ENCODE measurements around the gene SLIT1.
"Not testable (repeated sequence)": the region's sequence is repeated elsewhere in the genome, so short reads cannot be mapped to it uniquely, and the experiment has no call there.

Gene SLIT1

DNA sequence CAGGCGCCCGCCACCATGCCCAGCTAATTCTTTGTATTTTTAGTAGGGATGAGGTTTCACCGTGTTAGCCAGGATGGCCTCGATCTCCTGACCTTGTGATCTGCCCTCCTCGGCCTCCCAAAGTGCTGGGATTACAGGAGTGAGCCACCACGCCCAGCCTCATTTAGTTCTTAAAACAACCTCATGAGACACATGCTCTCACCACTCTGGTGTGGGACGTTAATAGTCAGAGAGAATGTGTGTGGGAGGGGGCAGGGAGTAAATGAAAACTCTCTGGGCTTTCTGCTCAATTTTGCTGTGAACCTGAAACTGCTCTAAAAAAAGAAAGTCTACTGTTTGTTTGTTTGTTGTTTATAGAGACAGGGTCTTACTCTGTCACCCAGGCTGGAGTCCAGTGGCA lies 103.2 kb downstream of the SLIT1 start:
- not testable (repeated sequence) for DNase-seq (ENCODE audit: low read depth in 2 of 2)

DNA sequence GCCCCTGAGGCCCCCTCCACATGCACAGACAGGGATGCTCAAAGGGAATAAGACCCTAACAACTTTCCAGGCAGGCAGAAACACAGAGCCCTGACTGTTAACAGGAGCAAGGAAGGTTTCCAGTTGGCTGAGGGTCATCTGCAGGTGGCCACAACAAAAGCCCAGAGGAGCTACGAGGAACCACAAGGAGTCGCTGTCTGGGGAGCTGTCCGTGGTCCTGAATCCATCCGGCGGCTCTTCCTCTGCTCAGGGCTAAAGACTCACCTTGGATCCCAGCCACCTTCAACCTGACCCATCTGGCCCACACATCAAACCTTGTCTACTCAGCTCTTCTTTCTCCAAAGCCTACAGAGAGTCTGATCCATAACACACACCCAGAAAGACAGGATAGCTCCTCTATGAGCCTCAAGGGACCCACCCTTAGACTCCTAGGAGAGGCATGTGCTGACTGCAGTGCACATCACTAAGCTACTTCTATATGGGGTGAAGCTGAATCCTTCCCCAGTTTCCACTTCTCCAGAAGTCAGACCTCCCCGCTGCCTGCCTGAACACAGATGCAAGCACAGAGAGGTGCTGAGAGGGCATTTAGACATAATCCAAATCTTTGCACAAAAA lies 104.0 kb downstream of the SLIT1 start:
- DNase-seq (ENCODE audit: low read depth in 2 of 2): peak in 1 of 2 donors; percentile 28

DNA sequence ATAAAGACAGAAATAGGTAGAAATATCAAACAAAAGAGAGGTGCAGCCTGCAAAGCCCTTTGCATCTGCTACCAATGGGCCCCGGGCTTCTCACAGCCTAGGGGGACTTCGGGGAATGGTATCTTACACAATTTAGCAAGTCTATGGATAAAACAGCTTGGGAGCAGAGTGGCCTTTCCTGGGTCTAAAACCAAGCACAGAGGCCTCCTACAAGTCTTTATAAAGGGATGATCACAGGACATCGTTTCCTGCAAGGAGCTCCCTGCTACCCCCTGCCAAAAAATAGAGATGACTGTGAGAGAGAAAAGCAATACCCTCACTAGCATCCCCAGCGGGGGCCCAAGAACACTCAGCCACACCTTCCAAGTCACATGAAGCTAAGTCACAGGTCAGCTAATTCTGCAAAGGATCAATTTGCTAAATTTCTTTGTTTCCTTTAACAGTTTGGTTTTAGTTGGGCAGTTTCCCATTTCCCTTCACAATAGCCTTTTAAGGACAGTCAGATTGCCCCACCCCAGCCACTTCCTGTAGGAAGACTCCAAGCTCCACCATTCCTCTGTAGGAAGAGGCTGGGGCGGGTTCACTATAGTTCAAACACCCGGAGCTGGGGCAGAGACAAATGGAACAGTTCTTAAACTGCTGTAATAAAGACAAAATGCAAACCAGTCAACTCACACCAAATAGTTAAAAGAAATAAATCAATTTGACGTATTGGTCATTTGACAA lies 105.5 kb downstream of the SLIT1 start:
- DNase-seq (ENCODE audit: low read depth in 2 of 2): no peak

DNA sequence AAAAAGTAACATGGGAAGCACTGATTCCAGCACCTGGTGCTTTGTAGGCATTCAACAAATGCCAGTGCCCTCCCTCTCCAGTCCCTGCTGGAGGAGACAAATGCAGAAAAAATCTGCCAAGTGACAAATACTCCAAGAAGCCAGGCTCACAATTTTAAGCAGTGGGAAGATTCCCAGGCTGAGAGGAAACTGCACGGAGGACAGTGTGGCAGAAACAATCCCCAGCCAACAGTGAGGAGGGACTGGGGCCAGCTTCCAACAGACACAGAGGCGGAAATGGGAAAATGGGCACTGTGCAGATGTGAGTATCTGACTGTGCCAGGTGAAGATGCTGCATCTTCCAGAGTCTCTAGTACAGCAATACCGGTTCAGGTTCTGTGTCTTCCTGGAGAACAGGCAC lies 106.3 kb downstream of the SLIT1 start:
- DNase-seq (ENCODE audit: low read depth in 2 of 2): no peak

DNA sequence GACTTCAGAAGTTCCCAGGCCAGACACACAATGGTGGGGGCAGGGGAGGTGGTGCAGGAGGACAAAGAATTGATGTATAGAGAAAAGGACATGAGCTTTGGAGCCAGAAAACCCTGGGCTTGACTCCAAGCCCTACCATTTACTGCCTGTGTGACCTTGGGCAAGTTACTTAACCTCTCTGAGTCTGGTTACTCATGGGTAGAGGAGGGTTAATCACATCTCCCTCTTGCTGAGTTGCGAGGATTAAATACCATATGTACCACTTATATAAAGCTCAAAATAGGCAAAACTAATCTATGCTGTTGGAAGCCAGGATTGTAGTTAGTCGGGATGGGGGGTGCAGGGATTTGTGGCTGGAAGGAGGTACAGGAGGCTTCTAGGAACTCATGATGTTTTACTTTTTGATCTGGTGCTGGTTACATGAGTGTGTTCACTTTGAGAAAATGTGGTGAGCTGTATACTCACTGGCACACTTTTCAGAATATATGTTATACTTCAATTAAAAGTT lies 106.8 kb downstream of the SLIT1 start:
- DNase-seq (ENCODE audit: low read depth in 2 of 2): no peak

DNA sequence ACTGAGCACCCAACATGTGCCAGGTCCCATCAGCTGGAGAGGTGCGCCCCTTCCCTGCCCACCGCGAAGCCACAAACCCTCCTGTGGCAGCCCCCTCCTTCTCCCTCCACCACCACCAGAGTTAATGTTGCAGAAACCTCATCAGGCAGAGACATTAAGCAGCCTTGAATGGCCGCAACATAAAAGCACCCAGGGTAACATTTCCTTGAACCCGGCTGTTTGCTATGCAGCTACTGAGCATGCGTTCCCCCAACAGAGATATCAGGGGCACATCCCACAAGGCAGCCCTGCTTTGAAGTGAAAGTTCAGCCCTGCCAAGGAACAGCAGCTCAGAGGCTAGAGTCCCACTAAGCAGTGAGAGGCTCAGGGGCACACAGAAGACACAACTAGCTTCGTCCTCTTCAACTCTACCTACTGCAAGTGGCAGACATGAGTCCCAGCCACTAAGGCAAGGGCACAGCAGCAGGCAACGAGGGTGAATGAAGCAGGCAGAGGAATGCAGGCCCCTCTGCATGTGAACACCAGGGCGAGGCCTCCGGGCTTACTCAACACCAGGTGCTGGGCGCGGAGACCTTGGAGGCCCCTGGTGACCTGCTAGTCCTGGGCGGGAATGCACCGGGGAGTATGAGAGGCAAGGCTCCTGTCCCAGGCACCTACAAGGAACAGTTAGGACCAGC lies 107.4 kb downstream of the SLIT1 start:
- no peak for DNase-seq (ENCODE audit: low read depth in 2 of 2)

DNA sequence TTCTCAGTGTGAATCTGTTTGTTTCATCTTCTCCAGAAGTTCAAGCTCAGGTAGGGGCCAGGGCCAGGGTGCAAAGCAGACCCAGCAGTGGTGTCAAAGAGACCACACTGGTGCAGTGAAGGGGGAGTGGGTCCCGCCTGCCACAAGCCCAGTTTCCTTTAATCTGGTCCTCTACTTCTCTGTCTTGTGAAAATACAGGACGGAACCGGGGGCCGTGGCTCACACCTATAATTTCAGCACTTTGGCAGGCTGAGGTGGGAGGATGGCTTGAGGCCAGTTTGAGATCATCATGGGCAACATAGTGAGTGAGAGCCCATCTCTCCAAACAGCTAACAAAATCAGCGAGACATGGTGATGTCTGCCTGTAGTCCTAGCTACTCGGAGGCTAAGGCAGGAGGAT lies 109.0 kb downstream of the SLIT1 start:
- DNase-seq (ENCODE audit: low read depth in 2 of 2): no peak

DNA sequence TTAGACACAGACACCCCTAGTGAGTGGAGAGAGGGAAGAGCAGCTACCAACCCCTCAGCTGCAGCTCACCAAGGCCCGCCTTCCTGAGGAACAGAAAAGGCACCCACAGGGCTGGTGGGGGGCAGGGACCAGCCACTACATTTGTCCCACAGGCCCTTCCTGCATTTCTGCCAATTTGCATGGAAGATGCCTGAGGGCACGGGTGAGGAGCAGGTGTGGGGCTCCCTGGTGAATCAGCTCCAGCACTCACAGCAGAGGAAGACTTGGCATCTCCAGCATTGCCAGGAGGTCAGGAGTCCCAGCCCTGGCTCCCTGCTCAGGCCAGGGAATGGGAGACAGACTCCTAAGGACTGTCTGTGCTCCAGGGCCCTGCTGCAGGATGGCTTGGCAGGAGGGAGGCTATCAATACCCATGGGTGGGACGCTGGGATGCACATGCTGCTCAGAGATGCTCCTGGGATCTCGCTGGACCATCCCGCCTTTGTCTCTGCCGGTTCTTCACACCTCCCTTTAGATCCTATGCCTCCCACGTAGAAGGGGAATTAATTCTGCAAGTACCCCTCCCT lies 109.7 kb downstream of the SLIT1 start:
- DNase-seq (ENCODE audit: low read depth in 2 of 2): no peak

DNA sequence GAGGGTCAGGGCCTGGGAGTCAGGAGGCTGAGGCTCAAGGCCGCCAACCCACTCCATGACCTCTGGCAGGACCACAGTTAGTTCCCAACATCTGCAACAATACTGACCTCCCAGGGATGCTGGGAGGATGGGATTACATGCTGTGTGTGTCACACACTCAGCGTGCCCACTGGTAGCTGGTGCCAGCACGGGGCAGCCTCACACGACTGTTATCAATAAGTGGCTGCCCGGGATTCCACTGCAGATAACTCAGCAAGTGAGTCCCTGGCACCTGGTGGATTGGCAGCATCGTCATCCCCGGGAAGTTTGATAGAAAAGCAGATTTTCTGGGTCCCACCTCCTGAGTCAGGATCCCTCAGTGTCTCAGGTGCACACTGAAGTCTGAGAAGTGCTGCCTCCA lies 110.3 kb downstream of the SLIT1 start:
- DNase-seq (ENCODE audit: low read depth in 2 of 2): no peak

DNA sequence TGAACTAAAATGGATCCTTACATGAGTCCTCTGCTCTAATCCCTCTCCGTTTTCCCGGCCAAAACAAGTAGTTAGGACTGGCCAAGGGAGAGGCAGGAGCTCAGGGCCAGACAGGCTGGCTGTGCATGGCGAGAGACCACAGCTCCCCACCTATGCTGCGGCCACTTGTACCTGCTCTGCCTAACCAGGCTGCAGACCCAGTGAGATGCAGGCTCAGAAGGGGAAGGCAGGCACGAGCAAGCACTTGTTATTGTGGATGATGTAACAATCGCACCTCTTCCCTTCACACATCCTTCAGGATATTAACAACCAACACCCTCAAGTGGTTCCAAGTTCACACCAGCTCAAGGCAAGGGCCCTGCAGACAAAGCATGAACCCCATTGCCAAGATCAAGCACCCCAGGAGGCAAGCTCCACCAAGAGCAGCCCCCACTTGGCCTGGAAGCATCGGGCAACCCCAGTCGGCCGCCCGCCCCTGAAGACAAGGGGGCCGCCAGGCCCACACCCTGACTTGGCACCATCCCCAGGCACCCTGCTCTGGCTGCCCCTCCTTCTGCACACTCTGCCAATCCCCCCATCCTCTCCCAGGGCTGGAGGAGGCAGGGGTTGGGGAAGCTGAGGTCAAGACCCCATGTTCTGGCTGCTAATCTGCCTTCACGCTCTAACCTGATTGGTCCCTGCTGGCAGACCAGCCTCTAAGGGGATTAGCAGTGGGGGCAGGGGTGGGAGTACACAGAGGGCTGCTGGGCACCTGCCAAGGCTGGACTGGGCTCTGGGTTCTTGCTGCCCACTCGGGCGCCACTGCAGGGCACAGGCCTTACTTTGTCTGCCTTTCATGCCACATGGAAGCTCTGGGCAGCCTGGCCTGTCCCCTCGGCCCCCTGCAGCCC lies 111.3 kb downstream of the SLIT1 start:
- no peak for DNase-seq (ENCODE audit: low read depth in 2 of 2)

DNA sequence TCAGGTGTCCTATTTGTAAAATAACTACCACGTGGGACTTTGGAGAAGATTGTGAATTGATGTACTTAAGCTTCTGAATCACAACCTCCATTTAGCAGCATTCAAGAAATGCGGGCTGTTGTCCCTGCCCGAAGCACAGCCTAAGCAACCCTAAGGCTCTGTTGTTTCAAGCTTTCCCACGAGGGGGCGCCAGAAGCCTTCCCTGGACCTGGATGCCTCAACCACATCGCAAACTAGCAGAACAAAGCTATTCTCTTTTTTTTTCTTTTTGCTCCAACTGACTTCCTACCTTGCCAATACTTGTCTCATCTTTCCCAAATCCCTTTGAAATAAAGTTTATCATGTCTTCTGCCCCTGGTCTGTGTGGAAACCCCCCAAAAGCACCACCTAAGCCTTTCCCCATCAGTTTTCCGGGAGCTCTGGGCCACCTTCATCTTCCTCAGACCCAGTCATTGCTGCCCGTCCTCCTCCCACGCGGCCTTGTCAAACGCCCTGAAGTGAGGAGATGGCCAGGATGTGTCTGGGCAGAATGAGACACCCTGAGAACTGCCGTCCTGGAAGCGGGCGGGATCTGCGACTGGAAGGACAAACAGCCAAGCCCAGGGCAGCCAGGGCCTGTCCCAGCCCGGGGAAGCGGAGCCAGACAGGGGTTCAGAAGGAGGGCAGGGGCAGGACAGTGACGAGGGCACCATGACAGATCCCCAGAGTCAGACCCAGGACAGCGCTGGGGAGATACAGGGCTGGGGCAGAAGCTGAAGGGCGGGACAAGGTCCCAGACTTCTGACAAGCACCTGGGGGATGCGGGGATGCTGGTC lies 112.7 kb downstream of the SLIT1 start:
- peak; percentile 32 to 80 for DNase-seq (ENCODE audit: low read depth in 2 of 2)

DNA sequence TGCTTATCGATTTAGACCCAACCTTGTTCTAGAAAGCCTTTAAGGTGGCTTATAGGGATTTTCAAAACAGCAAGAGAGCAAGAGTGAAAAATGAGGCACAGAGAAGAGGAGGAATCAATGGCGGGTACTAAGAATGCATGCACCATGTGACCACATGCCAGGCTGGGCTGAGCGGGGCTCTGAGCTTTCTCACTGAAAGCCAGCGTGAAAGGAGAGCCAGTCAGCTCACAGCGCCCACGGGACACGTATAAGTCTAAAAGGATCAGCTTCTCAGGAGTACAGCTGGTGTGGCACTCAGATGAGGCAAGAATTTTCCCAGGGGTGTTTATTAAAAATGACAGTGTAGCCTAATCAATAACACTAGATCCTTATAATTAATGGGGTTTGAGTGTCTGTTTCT lies 114.3 kb downstream of the SLIT1 start:
- DNase-seq (ENCODE audit: low read depth in 2 of 2): no peak

DNA sequence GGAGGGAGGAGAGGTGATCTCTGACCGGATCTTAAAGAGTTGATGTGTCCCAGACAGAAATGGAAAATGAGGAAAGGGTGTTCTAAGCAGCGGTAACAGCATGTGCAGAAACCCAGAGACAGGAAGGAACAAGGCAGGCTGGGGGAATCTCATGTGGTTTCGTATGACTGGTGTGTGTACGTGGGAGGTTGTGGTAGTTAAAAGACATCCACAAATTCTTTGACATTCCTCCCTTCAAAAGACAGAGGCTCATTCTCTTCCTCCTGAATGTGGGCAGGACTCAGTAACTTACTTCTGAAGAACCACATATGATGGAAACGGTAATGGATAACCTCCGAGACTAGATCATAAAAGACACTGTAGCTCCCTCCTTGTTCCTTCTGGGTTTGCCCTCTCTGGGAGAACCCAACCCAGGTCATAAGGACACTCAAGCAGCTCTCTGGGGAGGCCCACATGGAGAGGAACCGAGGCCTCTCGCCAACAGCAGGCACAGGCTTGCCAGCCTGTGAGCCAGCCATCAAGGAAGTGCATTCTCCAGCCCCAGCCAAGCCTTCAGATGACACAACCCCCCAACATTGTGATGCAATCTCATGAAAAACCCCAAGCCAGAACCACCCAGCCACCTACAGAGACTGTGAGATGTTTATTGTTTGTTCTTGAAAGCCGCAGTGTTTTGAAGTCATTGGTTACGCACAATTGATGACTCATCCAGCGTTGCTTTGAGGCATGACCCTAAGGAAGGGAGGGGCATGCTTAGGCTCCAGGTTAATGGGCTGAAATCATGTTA lies 116.0 kb downstream of the SLIT1 start:
- DNase-seq (ENCODE audit: low read depth in 2 of 2): no peak

DNA sequence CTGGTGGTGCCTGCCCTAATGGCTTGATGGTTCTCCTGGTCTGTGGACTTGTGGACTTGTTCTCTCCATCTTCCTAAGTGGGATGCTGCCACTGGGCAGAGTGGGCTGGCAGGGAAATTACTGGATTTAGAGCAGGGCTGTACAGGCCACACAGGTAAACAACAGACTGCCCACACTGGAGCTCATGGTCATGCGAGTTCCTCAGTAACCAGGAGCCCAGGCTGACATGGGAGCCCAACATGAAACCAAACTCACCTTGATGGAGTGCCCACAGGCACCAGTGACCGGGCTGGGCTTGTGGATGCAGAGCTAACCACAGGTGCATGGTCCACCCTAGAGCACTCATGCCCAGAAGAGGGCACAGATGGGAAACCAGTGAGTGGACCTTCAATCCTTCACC lies 116.7 kb downstream of the SLIT1 start:
- DNase-seq (ENCODE audit: low read depth in 2 of 2): no peak

DNA sequence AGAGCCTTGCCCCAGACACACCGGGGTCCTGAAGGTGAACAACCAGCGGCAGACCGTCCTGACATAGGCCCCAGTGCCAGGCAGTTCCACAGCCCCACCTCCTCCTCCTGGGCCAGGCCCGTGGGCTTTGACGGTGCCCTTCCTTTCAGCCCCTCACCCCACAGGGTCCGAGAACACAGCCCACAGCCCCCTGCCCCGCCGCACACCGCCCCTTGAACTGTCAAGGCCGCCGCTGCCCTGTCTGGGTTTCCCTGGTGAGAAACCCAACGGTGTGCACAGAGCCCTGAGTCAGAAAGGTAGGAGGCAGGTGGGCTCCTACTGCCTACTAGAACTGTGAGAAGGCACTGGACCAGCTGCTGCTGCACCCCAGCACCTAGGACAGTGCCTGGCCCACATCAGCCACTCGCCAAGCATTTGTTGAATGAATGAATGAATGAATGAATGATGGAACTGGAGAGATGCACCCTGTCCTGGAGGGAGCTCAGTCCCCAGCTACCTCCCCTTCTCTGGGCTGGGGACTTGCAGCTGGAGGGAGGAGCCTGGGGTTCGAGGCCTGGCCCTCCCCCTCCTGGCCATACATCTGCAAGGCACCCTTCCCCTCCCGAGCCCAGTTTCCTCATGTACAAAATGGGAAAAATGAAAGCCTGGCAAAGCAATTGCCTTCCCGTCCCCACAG lies 117.9 kb downstream of the SLIT1 start:
- no peak for DNase-seq (ENCODE audit: low read depth in 2 of 2)

DNA sequence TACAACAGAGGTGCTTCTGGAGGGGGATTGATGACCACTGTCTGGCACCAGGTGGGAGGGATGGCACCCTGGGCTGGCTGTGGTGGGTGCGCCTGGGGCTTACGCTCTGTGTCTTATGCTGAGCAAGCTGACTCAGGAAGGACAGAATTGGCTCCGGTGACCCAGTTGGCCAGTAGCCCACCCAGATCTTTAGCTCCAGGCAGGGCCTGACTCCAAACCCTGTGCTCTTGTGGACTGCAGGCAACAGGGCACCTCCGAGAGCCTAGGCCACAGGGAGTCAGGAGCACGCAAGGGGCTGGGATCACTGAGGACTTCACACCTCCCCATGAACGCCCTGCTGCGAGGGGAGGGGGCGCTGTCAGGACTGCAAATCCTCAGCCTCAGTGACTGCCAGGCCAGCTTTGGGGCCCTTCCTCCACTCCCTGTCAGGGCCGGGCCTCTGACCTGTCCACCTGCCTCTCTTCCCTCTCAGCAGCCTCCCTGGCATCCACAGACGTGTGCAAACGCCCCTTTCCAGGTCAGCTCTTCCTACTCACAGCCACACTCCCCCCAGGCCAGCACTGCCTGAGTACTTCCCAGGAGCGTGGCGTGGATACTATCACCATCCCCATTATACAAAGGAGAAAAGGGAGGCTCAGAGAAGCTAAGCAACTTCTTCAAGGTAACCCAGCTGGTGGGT lies 118.7 kb downstream of the SLIT1 start:
- no peak for DNase-seq (ENCODE audit: low read depth in 2 of 2)

DNA sequence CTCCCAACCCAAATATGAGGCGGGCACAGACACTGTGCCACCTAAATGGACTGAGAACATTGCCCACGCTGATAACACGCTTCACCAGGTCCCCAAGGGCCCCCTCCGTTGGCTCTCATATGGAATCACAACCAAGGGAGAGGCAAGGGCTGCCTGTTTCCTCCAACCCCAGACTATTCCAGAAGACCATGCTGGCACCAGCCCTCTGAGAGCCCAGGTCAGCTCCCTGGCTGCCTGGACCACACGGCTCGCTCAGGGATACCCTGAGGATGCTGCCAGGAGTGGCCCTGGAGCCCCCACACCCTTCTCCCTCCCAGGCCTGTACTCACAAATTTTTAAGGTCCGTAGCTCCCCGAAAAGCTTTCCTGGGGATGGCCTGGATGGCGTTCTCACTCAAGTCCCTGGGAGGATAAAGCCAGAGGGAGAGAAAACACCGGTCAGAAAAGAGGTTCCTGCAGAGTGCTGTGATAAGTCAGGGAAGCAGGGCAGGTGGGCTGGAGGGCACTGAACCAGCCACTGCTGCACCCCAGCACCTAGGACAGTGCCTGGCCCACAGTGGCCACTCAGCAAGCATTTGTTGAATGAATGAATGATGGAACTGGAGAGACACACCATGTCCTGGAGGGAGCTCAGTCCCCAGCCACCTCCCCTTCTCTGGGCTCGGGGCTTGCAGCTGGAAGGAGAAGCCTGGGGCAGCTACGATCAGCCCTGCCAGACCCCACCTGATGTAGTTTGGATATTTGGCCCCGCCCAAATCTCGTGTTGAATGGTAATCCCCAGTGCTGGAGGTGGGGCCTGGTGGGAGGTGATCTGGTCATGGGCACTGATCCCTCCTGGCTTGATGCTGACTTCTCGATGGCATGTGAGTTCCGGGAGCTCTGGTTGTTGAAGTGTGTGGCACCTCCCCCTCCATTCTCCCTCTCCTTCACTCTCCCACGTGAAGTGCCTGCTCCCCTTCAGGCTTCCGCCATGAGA lies 119.8 kb downstream of the SLIT1 start:
- DNase-seq (ENCODE audit: low read depth in 2 of 2): no peak

DNA sequence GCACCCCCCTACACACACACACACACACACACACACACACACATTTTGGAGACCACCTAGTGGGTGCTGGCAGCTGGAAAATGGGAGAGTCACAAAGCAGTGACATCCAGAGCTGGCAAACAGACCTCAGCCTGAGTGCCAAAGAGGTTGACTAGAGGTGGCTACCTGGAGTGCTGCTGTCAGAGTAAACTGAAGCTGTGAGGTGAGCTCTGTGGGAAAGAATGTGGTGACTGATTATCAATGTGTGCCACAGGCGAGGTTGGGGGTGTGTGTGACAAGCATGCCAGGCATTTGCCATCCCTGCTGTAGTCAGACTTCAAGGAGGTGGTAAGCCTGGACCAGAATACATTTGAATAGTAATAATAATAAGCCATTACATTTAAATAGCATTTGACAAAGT lies 120.6 kb downstream of the SLIT1 start:
- no peak for DNase-seq (ENCODE audit: low read depth in 2 of 2)
